GM23338 (cell line): ENCODE measurements around the gene EZH2. TPM values are rescaled to one million over a fixed set of nuclear protein-coding genes. Genes with fewer than 3 reads are reported as not detected.

ENCODE experiments used
- ATAC-seq: fragments of 200-7000 bp; cut with Tn5 transposase; 3 replicates; pipeline ENCODE4 v1.9.1; 2020
- DNase-seq: peaks from one replicate; pipeline ENCODE4 v3.0.0-alpha.2; 2015; ENCODE audit warnings: low spot score
- H2AFZ ChIP-seq: fragments of 200-600 bp; sonication (generic); 2 replicates; pipeline ENCODE4 v1.8.0; 2016; ENCODE audit warnings: antibody characterized with exemption, mild to moderate bottlenecking, moderate library complexity
- H3F3A ChIP-seq: fragments of 200-600 bp; sonication (generic); replicated peaks from 2 replicates; pipeline ENCODE4 v1.8.0; 2017; ENCODE audit warnings: antibody characterized with exemption, mixed run types, low read depth
- H3K27ac ChIP-seq: fragments of 200-600 bp; sonication (generic); 2 replicates; pipeline ENCODE4 v1.6.1; 2016; ENCODE audit warnings: low read depth
- H3K27me3 ChIP-seq: fragments of 200-600 bp; sonication (generic); 2 replicates; pipeline ENCODE4 v1.8.0; 2016; ENCODE audit warnings: mild to moderate bottlenecking, mixed run types, moderate library complexity; ENCODE audit not compliant: insufficient read depth
- H3K36me3 ChIP-seq: fragments of 200-600 bp; sonication (generic); 2 replicates; pipeline ENCODE4 v1.8.0; 2016; ENCODE audit warnings: mild to moderate bottlenecking; ENCODE audit not compliant: insufficient read depth
- H3K4me1 ChIP-seq: fragments of 200-600 bp; sonication (generic); 2 replicates; pipeline ENCODE4 v1.8.0; 2016; ENCODE audit warnings: mild to moderate bottlenecking, moderate library complexity; ENCODE audit not compliant: insufficient read depth
- H3K4me2 ChIP-seq: fragments of 200-600 bp; sonication (generic); 2 replicates; pipeline ENCODE4 v1.7.1; 2017; ENCODE audit warnings: mixed run types
- H3K4me3 ChIP-seq: fragments of 200-600 bp; sonication (generic); 2 replicates; pipeline ENCODE4 v1.6.1; 2016; ENCODE audit warnings: mixed run types
- H3K79me2 ChIP-seq: fragments of 200-600 bp; sonication (generic); replicated peaks from 2 replicates; pipeline ENCODE4 v1.8.0; 2017; ENCODE audit warnings: mild to moderate bottlenecking; ENCODE audit not compliant: insufficient read depth
- H3K9me2 ChIP-seq: fragments of 200-600 bp; sonication (generic); 2 replicates; pipeline ENCODE4 v1.8.0; 2017; ENCODE audit not compliant: insufficient read depth
- H4K20me1 ChIP-seq: fragments of 200-600 bp; sonication (generic); replicated peaks from 2 replicates; pipeline ENCODE4 v1.8.0; 2017; ENCODE audit warnings: mild to moderate bottlenecking; ENCODE audit not compliant: insufficient read depth
- H3K27ac Mint-ChIP-seq: 2 replicates; pipeline ENCODE4 v1.8.0; 2020; ENCODE audit warnings: inconsistent platforms, mild to moderate bottlenecking, moderate library complexity, mixed read lengths
- H3K27me3 Mint-ChIP-seq: 3 replicates; pipeline ENCODE4 v1.8.0; 2022; ENCODE audit warnings: low read depth, mild to moderate bottlenecking, moderate library complexity, mixed read lengths, inconsistent platforms; ENCODE audit not compliant: insufficient read depth, poor library complexity
- H3K36me3 Mint-ChIP-seq: 3 replicates; pipeline ENCODE4 v1.8.0; 2021; ENCODE audit warnings: low read depth, mild to moderate bottlenecking, inconsistent platforms, moderate library complexity, mixed read lengths
- H3K4me1 Mint-ChIP-seq: 3 replicates; pipeline ENCODE4 v1.8.0; 2020; ENCODE audit warnings: mild to moderate bottlenecking, inconsistent platforms, mixed read lengths
- H3K4me3 Mint-ChIP-seq: 3 replicates; pipeline ENCODE4 v1.8.0; 2021; ENCODE audit warnings: moderate library complexity, mild to moderate bottlenecking, inconsistent platforms, mixed read lengths
- H3K9me3 Mint-ChIP-seq: 3 replicates; pipeline ENCODE4 v1.8.0; 2020; ENCODE audit warnings: moderate library complexity, mild to moderate bottlenecking, inconsistent platforms, mixed read lengths
- CREB1 ChIP-seq: fragments of 250-450 bp; sonication (Bioruptor Pico); IDR thresholded peaks from 2 replicates; pipeline ENCODE4 v1.5.0; 2020; ENCODE audit warnings: low read depth, mild to moderate bottlenecking, moderate library complexity
- CTCF ChIP-seq, 2 experiments: fragments of 200-600 bp in 1 of 2; sonication (generic) in 1 of 2; conservative IDR thresholded peaks; 2 replicates each; pipeline versions ENCODE4 v1.5.1 to v1.6.1; 2016 to 2017; ENCODE audit warnings: antibody characterized with exemption in 2 of 2, low read depth in 2 of 2, mild to moderate bottlenecking in 2 of 2, moderate library complexity in 1 of 2
- EZH2 ChIP-seq: fragments of 200-600 bp; sonication (generic); IDR thresholded peaks from one replicate; pipeline ENCODE4 v1.8.0; 2017; ENCODE audit warnings: antibody characterized with exemption, mild to moderate bottlenecking, low read depth; ENCODE audit not compliant: unreplicated experiment
- EZH2phosphoT487 ChIP-seq: fragments of 200-600 bp; sonication (generic); IDR thresholded peaks from one replicate; pipeline ENCODE4 v1.8.1; 2018; ENCODE audit warnings: antibody characterized with exemption; ENCODE audit not compliant: unreplicated experiment
- JUNB ChIP-seq: IDR thresholded peaks from one replicate; pipeline ENCODE4 v1.6.1; 2016; ENCODE audit warnings: antibody characterized with exemption; ENCODE audit not compliant: unreplicated experiment
- NANOG ChIP-seq: IDR thresholded peaks from 2 replicates; pipeline ENCODE4 v1.6.1; 2016; ENCODE audit warnings: antibody characterized with exemption, borderline replicate concordance
- POLR2AphosphoS5 ChIP-seq: IDR thresholded peaks from 2 replicates; pipeline ENCODE4 v1.6.1; 2016; ENCODE audit warnings: antibody characterized with exemption, low read depth
- STAT1 ChIP-seq: IDR thresholded peaks from one replicate; pipeline ENCODE4 v1.6.1; 2016; ENCODE audit warnings: antibody characterized with exemption; ENCODE audit not compliant: unreplicated experiment
- ZNF114 ChIP-seq: fragments of 250-450 bp; sonication (Bioruptor Pico); IDR thresholded peaks from 2 replicates; pipeline ENCODE4 v1.5.0; 2020; ENCODE audit warnings: mild to moderate bottlenecking, moderate library complexity
- ZNF331 ChIP-seq: fragments of 250-450 bp; sonication (Bioruptor Pico); IDR thresholded peaks from 2 replicates; pipeline ENCODE4 v1.5.0; 2020; ENCODE audit warnings: low read depth, mild to moderate bottlenecking, moderate library complexity
- ZNF462 ChIP-seq: fragments of 250-450 bp; sonication (Bioruptor Pico); IDR thresholded peaks from 2 replicates; pipeline ENCODE4 v1.5.0; 2020; ENCODE audit warnings: mild to moderate bottlenecking, moderate library complexity
- polyA plus RNA-seq: library from polyadenylated mRNA; unstranded; fragments of >200 nt; fragmentation: Nextera tagmentation; extraction: Ambion mirVana; gene quantifications from 2 replicates; pipeline ENCODE4 v1.2.1, GENCODE V29; 2016
- total RNA-seq: library from RNA; depleted of rRNA; stranded (reverse); fragments of >200 nt; shearing (Covaris generic); gene quantifications from 2 replicates; pipeline ENCODE4 v1.2.3, GENCODE V29; 2014
- TF ChIP-seq, protein P1 (sequence below): IDR thresholded peaks from 2 replicates; pipeline ENCODE4 v1.6.1; 2016; ENCODE audit warnings: antibody characterized with exemption
- TF ChIP-seq, protein P2 (sequence below): IDR thresholded peaks from one replicate; pipeline ENCODE4 v1.6.1; 2018; ENCODE audit warnings: antibody characterized with exemption; ENCODE audit not compliant: unreplicated experiment

The EZH2 gene
- total and polyA plus RNA-seq, 2 experiments from 2014 or later: 33.9 to 38.6 TPM

GRCh38 chr7:148882192-148882591, 1.9 kb downstream of the EZH2 start:
- H3K36me3 Mint-ChIP-seq: peaks cover 12% of the 10 kb centered on the region
- Histone ChIP-seq H3K27ac (no peak overlapping the region), H3F3A (peaks cover 9% of the 10 kb centered on the region; the same call in 1 of the 2 replicates), H2AFZ (no peak overlapping the region), H3K4me3 (peak overlapping the region; percentile 78), H3K4me1 (peaks cover 7% of the 10 kb centered on the region), H3K9me2 (no peaks in the 10 kb centered on the region), H3K4me2 (peak overlapping the region; percentile 94), H3K79me2 (peaks cover 60% of the 10 kb centered on the region), H3K36me3 (no peaks in the 10 kb centered on the region), H3K27me3 (peaks cover 9% of the 10 kb centered on the region), H4K20me1 (peaks cover 29% of the 10 kb centered on the region; the same call in 1 of the 2 replicates)
- H3K9me3 Mint-ChIP-seq: peaks cover 5% of the 10 kb centered on the region; the same call in 2 of the 3 replicates
- peaks cover 5% of the 10 kb centered on the region; the same call in 2 of the 3 replicates for H3K4me1 Mint-ChIP-seq
- no peak for DNase-seq
- H3K27me3 Mint-ChIP-seq: peaks cover 9% of the 10 kb centered on the region
- no peak overlapping the region for H3K27ac Mint-ChIP-seq
- peak overlapping the region; percentile 92 for H3K4me3 Mint-ChIP-seq
- no peak for TF ChIP-seq EZH2
- TF ChIP-seq POLR2AphosphoS5: no peak
- TF ChIP-seq CREB1: no peak
- TF ChIP-seq ZNF331 (CRISPR knock-in tag): no peak
- TF ChIP-seq, protein P1, sequence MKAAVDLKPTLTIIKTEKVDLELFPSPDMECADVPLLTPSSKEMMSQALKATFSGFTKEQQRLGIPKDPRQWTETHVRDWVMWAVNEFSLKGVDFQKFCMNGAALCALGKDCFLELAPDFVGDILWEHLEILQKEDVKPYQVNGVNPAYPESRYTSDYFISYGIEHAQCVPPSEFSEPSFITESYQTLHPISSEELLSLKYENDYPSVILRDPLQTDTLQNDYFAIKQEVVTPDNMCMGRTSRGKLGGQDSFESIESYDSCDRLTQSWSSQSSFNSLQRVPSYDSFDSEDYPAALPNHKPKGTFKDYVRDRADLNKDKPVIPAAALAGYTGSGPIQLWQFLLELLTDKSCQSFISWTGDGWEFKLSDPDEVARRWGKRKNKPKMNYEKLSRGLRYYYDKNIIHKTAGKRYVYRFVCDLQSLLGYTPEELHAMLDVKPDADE: no peak
- no peak for TF ChIP-seq ZNF462 (CRISPR knock-in tag)
- no peak for TF ChIP-seq EZH2phosphoT487
- TF ChIP-seq NANOG: no peak
- no peak for TF ChIP-seq STAT1
- TF ChIP-seq CTCF (conservative IDR thresholded peaks at IDR 0.05; ENCODE audit: low read depth in 2 of 2): no peak
- TF ChIP-seq JUNB: no peak
- TF ChIP-seq ZNF114: no peak
- TF ChIP-seq, protein P2, sequence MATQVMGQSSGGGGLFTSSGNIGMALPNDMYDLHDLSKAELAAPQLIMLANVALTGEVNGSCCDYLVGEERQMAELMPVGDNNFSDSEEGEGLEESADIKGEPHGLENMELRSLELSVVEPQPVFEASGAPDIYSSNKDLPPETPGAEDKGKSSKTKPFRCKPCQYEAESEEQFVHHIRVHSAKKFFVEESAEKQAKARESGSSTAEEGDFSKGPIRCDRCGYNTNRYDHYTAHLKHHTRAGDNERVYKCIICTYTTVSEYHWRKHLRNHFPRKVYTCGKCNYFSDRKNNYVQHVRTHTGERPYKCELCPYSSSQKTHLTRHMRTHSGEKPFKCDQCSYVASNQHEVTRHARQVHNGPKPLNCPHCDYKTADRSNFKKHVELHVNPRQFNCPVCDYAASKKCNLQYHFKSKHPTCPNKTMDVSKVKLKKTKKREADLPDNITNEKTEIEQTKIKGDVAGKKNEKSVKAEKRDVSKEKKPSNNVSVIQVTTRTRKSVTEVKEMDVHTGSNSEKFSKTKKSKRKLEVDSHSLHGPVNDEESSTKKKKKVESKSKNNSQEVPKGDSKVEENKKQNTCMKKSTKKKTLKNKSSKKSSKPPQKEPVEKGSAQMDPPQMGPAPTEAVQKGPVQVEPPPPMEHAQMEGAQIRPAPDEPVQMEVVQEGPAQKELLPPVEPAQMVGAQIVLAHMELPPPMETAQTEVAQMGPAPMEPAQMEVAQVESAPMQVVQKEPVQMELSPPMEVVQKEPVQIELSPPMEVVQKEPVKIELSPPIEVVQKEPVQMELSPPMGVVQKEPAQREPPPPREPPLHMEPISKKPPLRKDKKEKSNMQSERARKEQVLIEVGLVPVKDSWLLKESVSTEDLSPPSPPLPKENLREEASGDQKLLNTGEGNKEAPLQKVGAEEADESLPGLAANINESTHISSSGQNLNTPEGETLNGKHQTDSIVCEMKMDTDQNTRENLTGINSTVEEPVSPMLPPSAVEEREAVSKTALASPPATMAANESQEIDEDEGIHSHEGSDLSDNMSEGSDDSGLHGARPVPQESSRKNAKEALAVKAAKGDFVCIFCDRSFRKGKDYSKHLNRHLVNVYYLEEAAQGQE: no peak
- no peak for ATAC-seq
